ENCODE measurements around the gene CATSPERZ. TPM values are rescaled to one million over a fixed set of nuclear protein-coding genes. Genes with fewer than 3 reads are reported as not detected.

The CATSPERZ gene
- total RNA-seq, 4 donors from 2014 or later: not detected

DNA sequence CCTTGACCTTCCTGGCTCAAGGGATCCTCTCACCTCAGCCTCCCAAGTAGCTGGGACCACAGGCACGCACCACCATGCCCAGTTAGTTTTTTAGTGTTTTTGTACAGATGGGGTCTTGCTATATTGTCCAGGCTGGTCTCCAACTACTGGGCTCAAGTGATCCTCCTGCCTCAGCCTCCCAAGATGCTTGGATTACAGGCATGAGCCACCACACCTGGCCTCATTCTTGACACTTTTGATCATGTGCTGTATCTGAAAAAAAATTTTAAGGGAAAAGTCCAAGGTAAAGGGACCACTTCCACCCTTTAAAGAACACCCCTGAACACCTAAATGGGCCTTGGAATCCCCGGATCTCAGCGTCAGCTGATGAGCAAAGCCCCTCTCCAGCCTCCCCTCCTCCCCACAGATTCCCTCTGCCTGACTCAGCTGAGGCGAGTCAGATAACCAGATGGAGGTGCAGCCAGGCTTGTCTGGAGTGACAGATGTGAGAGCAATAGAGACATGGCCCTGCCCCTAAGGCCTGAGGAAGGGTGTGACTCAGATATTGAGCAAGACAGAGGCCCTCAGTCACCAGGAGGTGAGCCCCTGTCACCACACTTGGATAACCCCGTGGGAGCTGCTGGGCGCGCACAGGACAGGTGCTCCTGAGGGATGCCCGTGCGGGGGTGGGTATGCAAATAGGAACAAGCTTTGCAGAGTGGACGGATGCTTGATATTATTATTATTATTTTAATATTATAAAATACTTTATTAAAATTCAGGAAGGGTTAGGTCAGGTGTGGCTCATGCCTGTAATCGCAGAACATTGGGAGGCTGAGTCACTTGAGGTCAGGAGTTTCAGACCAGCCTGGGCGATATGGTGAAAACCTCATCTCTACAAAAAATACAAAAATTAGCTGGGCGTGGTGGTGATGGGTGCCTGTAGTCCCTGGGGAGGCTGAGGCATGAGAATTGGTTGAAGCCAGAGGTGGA lies 34.9 kb downstream of the CATSPERZ start:
- H3K4me3 ChIP-seq: no peak overlapping the region
- TF ChIP-seq POLR2AphosphoS5 (IDR thresholded peaks at IDR 0.05) (peak in 2 of 3 donors; percentile 35 to 70), EP300 (IDR thresholded peaks at IDR 0.05) (no peak), POLR2A (IDR thresholded peaks at IDR 0.05) (no peak)
- TF ChIP-seq, protein P1, sequence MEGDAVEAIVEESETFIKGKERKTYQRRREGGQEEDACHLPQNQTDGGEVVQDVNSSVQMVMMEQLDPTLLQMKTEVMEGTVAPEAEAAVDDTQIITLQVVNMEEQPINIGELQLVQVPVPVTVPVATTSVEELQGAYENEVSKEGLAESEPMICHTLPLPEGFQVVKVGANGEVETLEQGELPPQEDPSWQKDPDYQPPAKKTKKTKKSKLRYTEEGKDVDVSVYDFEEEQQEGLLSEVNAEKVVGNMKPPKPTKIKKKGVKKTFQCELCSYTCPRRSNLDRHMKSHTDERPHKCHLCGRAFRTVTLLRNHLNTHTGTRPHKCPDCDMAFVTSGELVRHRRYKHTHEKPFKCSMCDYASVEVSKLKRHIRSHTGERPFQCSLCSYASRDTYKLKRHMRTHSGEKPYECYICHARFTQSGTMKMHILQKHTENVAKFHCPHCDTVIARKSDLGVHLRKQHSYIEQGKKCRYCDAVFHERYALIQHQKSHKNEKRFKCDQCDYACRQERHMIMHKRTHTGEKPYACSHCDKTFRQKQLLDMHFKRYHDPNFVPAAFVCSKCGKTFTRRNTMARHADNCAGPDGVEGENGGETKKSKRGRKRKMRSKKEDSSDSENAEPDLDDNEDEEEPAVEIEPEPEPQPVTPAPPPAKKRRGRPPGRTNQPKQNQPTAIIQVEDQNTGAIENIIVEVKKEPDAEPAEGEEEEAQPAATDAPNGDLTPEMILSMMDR (IDR thresholded peaks at IDR 0.05): no peak
- H3K4me1 ChIP-seq: peaks cover 20% of the 10 kb centered on the region
- WGBS: 39% methylated on average over 13 of the region's 13 CpGs
- H3K36me3 ChIP-seq: no peaks in the 10 kb centered on the region
- H3K27ac ChIP-seq: peak overlapping the region; percentile 36
- H3K27me3 ChIP-seq: no peaks in the 10 kb centered on the region
- no peaks in the 10 kb centered on the region for H3K9me3 ChIP-seq
- no peak for DNase-seq (ENCODE audit: low spot score in 2 of 2)

DNA sequence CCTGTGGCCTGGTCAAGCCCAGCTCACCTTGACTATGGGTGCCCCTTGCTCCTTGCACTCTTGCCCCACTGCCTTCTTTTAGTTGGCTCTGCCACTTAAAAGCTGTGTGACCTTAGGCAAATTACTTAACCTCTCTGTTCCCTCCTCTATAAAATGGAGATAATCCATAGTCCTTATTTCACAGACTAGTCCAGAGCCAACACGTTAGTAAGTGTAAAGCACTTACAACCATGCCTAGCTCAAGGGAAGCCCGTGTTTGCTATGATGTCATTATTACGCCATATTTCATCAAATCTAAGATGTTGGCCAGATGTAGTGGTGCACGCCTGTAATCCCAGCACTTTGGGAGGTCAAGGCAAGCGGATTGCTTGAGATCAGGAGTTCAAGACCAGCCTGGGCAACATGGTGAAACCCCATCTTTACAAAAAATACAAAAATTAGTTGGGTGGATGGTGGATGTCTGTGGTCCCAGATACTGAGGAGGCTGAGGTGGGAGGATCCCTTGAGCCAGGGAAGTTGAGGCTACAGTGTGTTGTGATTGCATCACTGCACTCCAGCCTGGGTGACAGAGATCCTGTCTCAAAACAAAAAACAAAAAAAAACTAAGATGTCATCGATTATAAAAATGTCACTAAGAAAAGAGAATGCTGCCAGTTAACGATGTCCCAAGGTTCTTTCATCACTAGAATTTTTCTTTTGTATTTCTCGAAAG lies 37.5 kb downstream of the CATSPERZ start:
- no peaks in the 10 kb centered on the region for H3K36me3 ChIP-seq
- no peak overlapping the region for H3K4me3 ChIP-seq
- H3K4me1 ChIP-seq: peaks cover 14% of the 10 kb centered on the region
- WGBS: 71% methylated on average over 8 of the region's 8 CpGs
- H3K27ac ChIP-seq: no peak overlapping the region
- no peaks in the 10 kb centered on the region for H3K27me3 ChIP-seq
- TF ChIP-seq POLR2AphosphoS5 (IDR thresholded peaks at IDR 0.05) (no peak), POLR2A (IDR thresholded peaks at IDR 0.05) (no peak), EP300 (IDR thresholded peaks at IDR 0.05) (no peak)
- TF ChIP-seq, protein P1 (IDR thresholded peaks at IDR 0.05): no peak
- DNase-seq (ENCODE audit: low spot score in 2 of 2): no peak
- H3K9me3 ChIP-seq: no peaks in the 10 kb centered on the region

DNA sequence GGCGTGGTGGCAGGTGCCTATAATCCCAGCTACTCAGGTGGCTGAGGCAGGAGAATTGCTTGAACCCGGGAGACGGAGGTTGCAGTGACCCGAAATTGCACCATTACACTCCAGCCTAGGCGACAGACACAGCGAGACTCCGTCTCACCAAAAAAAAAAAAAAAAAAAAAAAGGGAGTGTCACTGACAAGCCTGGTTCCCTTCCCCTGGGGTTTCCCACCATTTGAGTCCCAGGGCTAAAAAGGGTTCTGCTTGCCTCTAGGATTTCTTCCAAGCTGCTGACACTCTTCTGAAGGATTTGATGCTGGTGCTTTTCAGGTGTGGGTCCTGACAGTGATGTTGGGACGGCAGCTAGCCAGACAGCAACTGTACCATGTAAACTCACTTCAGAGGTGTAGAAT lies 38.6 kb downstream of the CATSPERZ start:
- no peak for TF ChIP-seq EP300 (IDR thresholded peaks at IDR 0.05)
- no peak for TF ChIP-seq POLR2AphosphoS5 (IDR thresholded peaks at IDR 0.05)
- no peak for TF ChIP-seq POLR2A (IDR thresholded peaks at IDR 0.05)
- TF ChIP-seq, protein P1 (IDR thresholded peaks at IDR 0.05): no peak
- Histone ChIP-seq H3K4me3 (no peak overlapping the region), H3K4me1 (peaks cover 23% of the 10 kb centered on the region), H3K27me3 (no peaks in the 10 kb centered on the region), H3K36me3 (no peaks in the 10 kb centered on the region), H3K9me3 (no peaks in the 10 kb centered on the region), H3K27ac (no peak overlapping the region)
- DNase-seq (ENCODE audit: low spot score in 2 of 2): no peak
- WGBS: 75% methylated on average over 8 of the region's 8 CpGs

DNA sequence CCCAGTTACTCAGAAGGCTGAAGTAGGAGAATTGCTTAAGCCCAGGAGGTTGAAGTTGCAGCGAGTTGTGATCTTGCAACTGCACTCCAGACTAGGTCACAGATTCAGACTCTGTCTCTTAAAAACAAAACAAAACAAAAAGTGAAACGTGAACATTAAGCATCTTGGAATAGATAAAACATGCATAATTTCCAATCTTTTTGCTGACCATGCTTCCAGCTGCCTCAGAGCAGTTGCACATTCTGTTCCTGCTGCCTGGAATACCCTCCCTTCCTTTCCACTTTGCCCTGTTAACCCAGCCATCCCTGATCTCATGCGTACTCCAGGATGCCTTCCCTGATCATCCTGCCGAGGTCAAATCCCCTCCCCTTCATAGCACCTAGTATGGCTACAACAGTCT lies 39.1 kb downstream of the CATSPERZ start:
- no peak overlapping the region for H3K4me3 ChIP-seq
- WGBS: 71% methylated on average over 4 of the region's 4 CpGs
- no peaks in the 10 kb centered on the region for H3K9me3 ChIP-seq
- DNase-seq (ENCODE audit: low spot score in 2 of 2): no peak
- H3K27ac ChIP-seq: no peak overlapping the region
- peaks cover 23% of the 10 kb centered on the region for H3K4me1 ChIP-seq
- no peak for TF ChIP-seq EP300 (IDR thresholded peaks at IDR 0.05)
- TF ChIP-seq, protein P1 (IDR thresholded peaks at IDR 0.05): no peak
- no peak for TF ChIP-seq POLR2AphosphoS5 (IDR thresholded peaks at IDR 0.05)
- no peak for TF ChIP-seq POLR2A (IDR thresholded peaks at IDR 0.05)
- no peaks in the 10 kb centered on the region for H3K36me3 ChIP-seq
- no peaks in the 10 kb centered on the region for H3K27me3 ChIP-seq
